Pancreas (tissue), 10 donors: ENCODE data around the gene NEURL3. TPM values are rescaled to one million over a fixed set of nuclear protein-coding genes. Genes with fewer than 3 reads are reported as not detected.

ENCODE experiments used
- ATAC-seq, 4 donors: fragments of 200-7000 bp; cut with Tn5 transposase; one replicate each; pipeline versions ENCODE4 v1.8.0 to v1.9.1; 2020; ENCODE audit warnings: mild to moderate bottlenecking in 4 of 4, moderate library complexity in 4 of 4
- DNase-seq, 6 donors: peaks; one replicate each; pipeline ENCODE4 v3.0.0-alpha.2; 2020
- FAIRE-seq: peaks from 2 replicates; lab custom pipeline; 2012; peaks lifted over from hg19 to GRCh38; lab: Jason Lieb, UNC
- H3K27ac ChIP-seq, 4 donors: fragments of 200-600 bp; sonication (generic); 1 replicate in 3 of 4; 2 replicates in 1 of 4; pipeline versions ENCODE4 v1.5.0 to v1.8.0; 2020
- H3K27me3 ChIP-seq, 4 donors: fragments of 200-600 bp; one replicate each; pipeline ENCODE4 v1.8.0; 2021
- H3K36me3 ChIP-seq, 3 donors: fragments of 200-600 bp; sonication (generic) in 1 of 3; one replicate each; pipeline versions ENCODE4 v1.5.0 to v1.8.0; 2020 to 2021
- H3K4me1 ChIP-seq, 3 donors: fragments of 200-600 bp; one replicate each; pipeline ENCODE4 v1.8.0; 2021
- H3K4me3 ChIP-seq, 4 donors: fragments of 200-600 bp; sonication (generic) in 2 of 4; one replicate each; pipeline versions ENCODE4 v1.5.0 to v1.8.0; 2020 to 2021
- H3K9me3 ChIP-seq, 4 donors: fragments of 200-600 bp; one replicate each; pipeline ENCODE4 v1.8.0; 2021
- WGBS, 2 donors: extraction: QIAGEN DNeasy Blood & Tissue Kit; methylation state at CpG; one replicate each; pipeline ENCODE4 v1.1.7; 2013; 5-methylcytosine and 5-hydroxymethylcytosine counted together
- intact Hi-C, 3 donors: fragments of 100-400 bp; cut with DNase I; formaldehyde crosslinking; loops; one replicate each; pipeline versions ENCODE4 v1.11.1 to v1.14.2; 2022
- polyA plus RNA-seq, 2 donors: library from polyadenylated mRNA; stranded (reverse); fragments of 200-250 nt; gene quantifications; one replicate each; pipeline ENCODE4 v1.2.3, GENCODE V29; 2013
- total RNA-seq, 6 donors: library from RNA; stranded (reverse); fragmentation: NEBNext Ultra II Directional in 4 of 6; extraction: Animal tissue kit (Norgen Biotek cat#: 25700) in 4 of 6; gene quantifications; one replicate each; pipeline versions ENCODE4 v1.2.1 to v1.2.4, GENCODE V29; 2021 to 2023
- TF ChIP-seq, protein P1 (sequence below), 4 donors: fragments of 200-600 bp; sonication (generic) in 3 of 4; IDR thresholded peaks; one replicate each; pipeline versions ENCODE4 v1.5.0 to v1.8.0; 2021; ENCODE audit warnings: antibody characterized with exemption in 4 of 4
- donor health status: healthy with polysubstance abuse.
- donor health status: DM: no; HTN: no; CAD: no; lungs with moderate emphysema.
- donor health status: DM: no; HTN: no; CAD: no.
- donor health status: control.
- donor health status: control.
- donor health status: Bipolar disorder and iron deficiency.
- donor health status: DM: yes; HTN: yes; CAD: no.
- donor health status: DM: no; HTN: no; CAD: no.
- donor health status: DM: no; HTN: no; CAD: no.
- donor health status: DM: yes; HTN: yes; CAD: no.

NEURL3 gene
- total and polyA plus RNA-seq, 8 donors: 8.6 to 73.5 (median 18.6) TPM

DNA sequence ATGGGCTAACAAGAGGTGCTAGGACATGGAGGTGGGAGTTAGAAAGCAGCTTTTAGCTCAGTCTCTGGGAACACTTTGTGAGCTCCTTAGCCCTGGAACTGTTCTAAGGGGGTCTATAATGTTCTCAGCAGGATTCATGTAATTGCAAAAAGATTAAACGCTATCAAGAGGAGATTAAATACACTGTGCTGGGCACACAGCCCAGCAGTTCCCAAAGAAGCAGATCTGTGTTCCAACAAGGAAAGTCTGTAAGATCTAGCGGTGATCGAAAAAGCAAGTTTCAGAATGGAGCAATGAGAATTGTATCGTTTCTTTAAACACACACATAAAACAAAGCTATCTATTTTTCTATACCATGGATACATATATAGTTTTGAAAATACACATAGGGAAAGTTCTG, 29.0 kb upstream of the NEURL3 start:
- H3K4me1 ChIP-seq: peaks cover 0 to 29% (median 3%) of the 10 kb centered on the region in 3 donors
- FAIRE-seq (no peak), ATAC-seq (no peak), DNase-seq (no peak)
- peak overlapping the region in 1 of 4 donors; percentile 79 for H3K27ac ChIP-seq
- no peaks in the 10 kb centered on the region for H3K27me3 ChIP-seq
- no peaks in the 10 kb centered on the region for H3K36me3 ChIP-seq
- 35 to 44% methylated on average over 4 of the region's 4 CpGs for WGBS, 2 donors
- H3K4me3 ChIP-seq: no peak overlapping the region
- TF ChIP-seq, protein P1, sequence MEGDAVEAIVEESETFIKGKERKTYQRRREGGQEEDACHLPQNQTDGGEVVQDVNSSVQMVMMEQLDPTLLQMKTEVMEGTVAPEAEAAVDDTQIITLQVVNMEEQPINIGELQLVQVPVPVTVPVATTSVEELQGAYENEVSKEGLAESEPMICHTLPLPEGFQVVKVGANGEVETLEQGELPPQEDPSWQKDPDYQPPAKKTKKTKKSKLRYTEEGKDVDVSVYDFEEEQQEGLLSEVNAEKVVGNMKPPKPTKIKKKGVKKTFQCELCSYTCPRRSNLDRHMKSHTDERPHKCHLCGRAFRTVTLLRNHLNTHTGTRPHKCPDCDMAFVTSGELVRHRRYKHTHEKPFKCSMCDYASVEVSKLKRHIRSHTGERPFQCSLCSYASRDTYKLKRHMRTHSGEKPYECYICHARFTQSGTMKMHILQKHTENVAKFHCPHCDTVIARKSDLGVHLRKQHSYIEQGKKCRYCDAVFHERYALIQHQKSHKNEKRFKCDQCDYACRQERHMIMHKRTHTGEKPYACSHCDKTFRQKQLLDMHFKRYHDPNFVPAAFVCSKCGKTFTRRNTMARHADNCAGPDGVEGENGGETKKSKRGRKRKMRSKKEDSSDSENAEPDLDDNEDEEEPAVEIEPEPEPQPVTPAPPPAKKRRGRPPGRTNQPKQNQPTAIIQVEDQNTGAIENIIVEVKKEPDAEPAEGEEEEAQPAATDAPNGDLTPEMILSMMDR (IDR thresholded peaks at IDR 0.05): no peak
- intact Hi-C loops: no loop called here
- H3K9me3 ChIP-seq: no peaks in the 10 kb centered on the region

DNA sequence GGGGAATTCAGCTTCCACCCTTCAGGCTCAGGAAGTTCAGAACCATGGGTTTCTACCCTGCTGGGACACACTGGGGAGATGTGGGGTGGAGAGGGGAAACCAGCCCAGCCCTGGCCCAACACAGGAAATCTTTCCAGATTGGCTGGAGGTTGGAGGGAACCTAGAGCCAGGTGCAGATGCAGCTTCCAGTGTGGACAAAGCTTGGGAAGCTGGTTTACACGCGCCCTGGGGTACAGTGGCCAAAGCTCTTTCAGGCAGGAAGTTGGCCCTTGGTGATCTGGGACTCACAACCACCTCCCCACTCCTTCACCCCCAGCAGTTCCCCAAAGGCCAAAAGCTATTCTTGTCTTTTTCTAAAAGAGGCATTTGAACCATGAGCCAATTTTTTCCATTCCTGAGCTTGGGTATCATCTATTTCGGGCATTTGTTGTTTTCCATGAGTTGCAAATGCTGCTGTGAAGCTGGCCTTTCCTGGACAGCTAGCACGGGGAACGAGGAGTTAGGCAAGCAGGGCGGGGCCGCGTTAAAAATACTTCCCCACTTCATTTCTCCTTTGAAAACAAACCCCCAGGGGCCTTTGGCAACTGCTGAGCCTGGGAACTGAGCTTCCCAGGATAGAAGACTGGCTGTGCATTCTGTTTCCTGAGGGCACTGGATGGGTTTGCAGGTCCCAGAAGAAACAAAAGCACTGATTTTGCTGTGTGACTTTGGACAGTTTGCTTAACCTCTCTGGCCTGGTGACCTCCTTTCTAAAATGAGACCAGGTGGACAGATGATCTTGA, 28.3 kb upstream of the NEURL3 start:
- WGBS, 2 donors: 60 to 66% methylated on average over 8 of the region's 8 CpGs
- H3K27ac ChIP-seq: peak overlapping the region in 2 of 4 donors; percentile 73 to 79
- no peak for DNase-seq
- no peaks in the 10 kb centered on the region for H3K36me3 ChIP-seq
- TF ChIP-seq, protein P1 (IDR thresholded peaks at IDR 0.05): no peak
- H3K27me3 ChIP-seq: no peaks in the 10 kb centered on the region
- ATAC-seq: no peak
- intact Hi-C loops: no loop called here
- H3K4me3 ChIP-seq: no peak overlapping the region
- peaks cover 0 to 29% (median 3%) of the 10 kb centered on the region in 3 donors for H3K4me1 ChIP-seq
- H3K9me3 ChIP-seq: no peaks in the 10 kb centered on the region
- FAIRE-seq: no peak

DNA sequence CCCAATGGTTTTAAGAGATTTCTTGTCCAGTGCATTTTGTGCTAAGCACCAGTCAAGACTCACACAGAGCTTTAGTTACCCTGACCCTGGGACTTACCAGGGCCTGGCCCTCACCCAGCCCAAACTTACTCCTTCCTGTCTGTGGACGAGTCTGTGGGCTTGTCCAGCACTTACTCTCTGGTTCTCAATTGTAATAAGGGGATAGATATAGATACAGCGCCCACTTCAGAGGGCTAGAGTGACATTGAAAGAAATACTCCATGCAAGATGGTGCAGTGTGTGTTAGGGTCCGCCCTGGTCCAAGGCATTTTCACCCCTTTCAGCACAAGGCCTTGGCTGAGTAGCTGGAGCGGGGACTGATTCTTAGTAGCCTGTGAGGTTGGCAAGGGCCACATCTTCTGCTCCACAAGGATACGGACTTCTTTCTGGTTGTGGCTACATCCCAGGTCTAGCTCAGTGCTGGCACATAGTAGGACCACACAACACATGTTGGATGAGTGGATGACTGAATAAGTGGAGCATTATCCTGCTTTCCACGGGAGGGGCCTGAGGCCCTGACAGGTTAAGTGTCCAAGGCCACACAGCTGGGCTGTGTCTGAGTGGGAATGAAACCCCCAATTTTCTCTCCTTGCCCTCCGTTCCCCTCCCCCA, 27.6 kb upstream of the NEURL3 start:
- DNase-seq (no peak), FAIRE-seq (no peak), ATAC-seq (no peak)
- 85 to 87% methylated on average over 7 of the region's 7 CpGs for WGBS, 2 donors
- intact Hi-C loops: no loop called here
- H3K27ac ChIP-seq: peak overlapping the region in 2 of 4 donors; percentile 73 to 79
- peaks cover 0 to 24% (median 3%) of the 10 kb centered on the region in 3 donors for H3K4me1 ChIP-seq
- no peaks in the 10 kb centered on the region for H3K27me3 ChIP-seq
- H3K36me3 ChIP-seq: no peaks in the 10 kb centered on the region
- H3K4me3 ChIP-seq: no peak overlapping the region
- H3K9me3 ChIP-seq: no peaks in the 10 kb centered on the region
- TF ChIP-seq, protein P1 (IDR thresholded peaks at IDR 0.05): no peak

DNA sequence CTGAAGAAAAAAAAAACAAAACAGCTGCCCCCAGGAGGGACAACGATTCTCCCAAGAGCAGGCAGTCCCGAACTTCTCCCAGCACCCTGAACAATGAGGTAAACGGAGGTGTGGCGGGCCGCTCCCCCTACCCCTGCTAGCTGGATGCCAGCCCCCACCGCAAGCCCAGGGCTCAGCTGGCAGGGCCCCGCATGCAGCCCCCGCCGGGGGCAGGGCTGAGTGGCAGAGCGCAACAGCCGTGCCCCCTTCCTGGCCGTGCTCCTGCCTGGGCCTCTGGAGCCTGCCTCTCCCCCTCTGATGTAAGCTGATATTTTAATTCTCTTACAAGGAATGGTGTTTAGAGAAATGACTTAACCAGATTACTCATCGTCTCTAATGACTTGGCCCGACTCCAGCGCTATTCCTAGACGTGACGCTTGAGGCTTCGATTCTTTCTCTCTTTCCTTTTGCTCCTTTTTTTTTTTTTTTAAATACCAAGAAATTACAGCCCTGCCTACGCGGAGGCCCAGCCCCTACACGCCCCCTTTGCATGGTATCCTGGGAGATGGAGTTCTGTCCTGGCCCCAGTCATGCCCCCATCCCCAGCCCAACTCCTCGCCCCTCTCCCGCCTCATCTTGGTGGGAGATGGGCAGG, 26.8 kb upstream of the NEURL3 start:
- 25 to 28% methylated on average over 23 of the region's 23 CpGs for WGBS, 2 donors
- DNase-seq: peak in 5 of 6 donors; percentile 75 to 86 (median 85)
- TF ChIP-seq, protein P1 (IDR thresholded peaks at IDR 0.05): no peak
- FAIRE-seq: peak; percentile 74
- Histone ChIP-seq H3K27me3 (no peaks in the 10 kb centered on the region), H3K9me3 (no peaks in the 10 kb centered on the region), H3K4me1 (peaks cover 0 to 23% (median 3%) of the 10 kb centered on the region in 3 donors), H3K4me3 (peak overlapping the region in 2 of 4 donors; percentile 0 to 33), H3K36me3 (no peaks in the 10 kb centered on the region), H3K27ac (peak overlapping the region in 3 of 4 donors; percentile 16 to 79 (median 73))
- peak; percentile 38 to 75 (median 54) for ATAC-seq
- intact Hi-C loops: no loop called here
